Vagina (tissue), 2 donors: ENCODE results near the gene PHF23. TPM values are rescaled to one million over a fixed set of nuclear protein-coding genes. Genes with fewer than 3 reads are reported as not detected.
A peak's percentile ranks its signal among the peaks of the same experiment; 100 is the strongest.

Source experiments
- DNase-seq, 2 donors: peaks; one replicate each; pipeline ENCODE4 v3.0.0-alpha.2; 2017; ENCODE audit errors: extremely low spot score in 2 of 2
- H3K27ac ChIP-seq: fragments of 200-600 bp; sonication (generic); one replicate; pipeline ENCODE4 v1.5.1; 2019
- H3K27me3 ChIP-seq: fragments of 200-600 bp; sonication (generic); one replicate; pipeline ENCODE4 v1.5.1; 2019
- H3K36me3 ChIP-seq, 2 donors: fragments of 200-600 bp; sonication (generic); one replicate each; pipeline ENCODE4 v1.5.1; 2017 to 2019
- H3K4me1 ChIP-seq: fragments of 200-600 bp; sonication (generic); one replicate; pipeline ENCODE4 v1.5.1; 2019
- H3K4me3 ChIP-seq, 2 donors: fragments of 200-600 bp; sonication (generic); 1 replicate in 1 of 2; 2 replicates in 1 of 2; pipeline ENCODE4 v1.5.1; 2016 to 2019
- H3K9me3 ChIP-seq: fragments of 200-600 bp; sonication (generic); one replicate; pipeline ENCODE4 v1.5.1; 2019
- CTCF ChIP-seq, 3 experiments: fragments of 450-650 bp in 2 of 3; fragments of 200-600 bp in 1 of 3; sonication (generic) in 1 of 3; IDR thresholded peaks; one replicate each; pipeline ENCODE4 v1.5.1; 2017 to 2019; ENCODE audit warnings: antibody characterized with exemption in 3 of 3, mild to moderate bottlenecking in 2 of 3, moderate library complexity in 2 of 3
- POLR2A ChIP-seq, 2 donors: fragments of 450-650 bp; IDR thresholded peaks; one replicate each; pipeline ENCODE4 v1.6.1; 2017; ENCODE audit warnings: antibody characterized with exemption in 2 of 2, mild to moderate bottlenecking in 2 of 2, moderate library complexity in 2 of 2
- POLR2AphosphoS5 ChIP-seq, 2 donors: sonication (generic); formaldehyde crosslinking; IDR thresholded peaks; one replicate each; pipeline ENCODE4 v1.9.0; 2017; ENCODE audit warnings: antibody characterized with exemption in 2 of 2, mild to moderate bottlenecking in 2 of 2, low read depth in 1 of 2; ENCODE audit not compliant: insufficient read depth in 1 of 2
- intact Hi-C: fragments of 100-400 bp; cut with DNase I; formaldehyde crosslinking; loops from one replicate; pipeline ENCODE4 v1.15.1; 2023
- total RNA-seq: library from RNA; depleted of rRNA; stranded (reverse); fragments of >200 nt; gene quantifications from one replicate; pipeline ENCODE4 v1.2.3, GENCODE V29; 2016

PHF23 gene
- total RNA-seq, 1 donor from 2014 or later = 24.8 TPM

- Histone ChIP-seq H3K27ac (no peak overlapping the region), H3K27me3 (no peaks in the 10 kb centered on the region), H3K4me1 (peaks cover 24% of the 10 kb centered on the region), H3K4me3 (no peak overlapping the region), H3K36me3 (no peaks in the 10 kb centered on the region), H3K9me3 (no peaks in the 10 kb centered on the region)
- TF ChIP-seq POLR2A (IDR thresholded peaks at IDR 0.05) (no peak), POLR2AphosphoS5 (IDR thresholded peaks at IDR 0.05; ENCODE audit: insufficient read depth in 1 of 2, low read depth in 1 of 2) (no peak), CTCF (IDR thresholded peaks at IDR 0.05) (no peak)
- intact Hi-C loops = no loop called here
- DNase-seq = no peak
These were observed 40.2 kb upstream of the PHF23 start for GRCh38 chr17:7279448-7279847.

GRCh38 chr17:7266784-7267183 lies 27.5 kb upstream of the PHF23 start:
- Histone ChIP-seq H3K27ac (no peak overlapping the region), H3K9me3 (no peaks in the 10 kb centered on the region), H3K27me3 (peaks cover 11% of the 10 kb centered on the region), H3K36me3 (no peaks in the 10 kb centered on the region), H3K4me1 (peaks cover 21% of the 10 kb centered on the region), H3K4me3 (no peak overlapping the region)
- intact Hi-C loops = no loop called here
- no peak for DNase-seq
- TF ChIP-seq POLR2AphosphoS5 (IDR thresholded peaks at IDR 0.05; ENCODE audit: insufficient read depth in 1 of 2, low read depth in 1 of 2) (no peak), CTCF (IDR thresholded peaks at IDR 0.05) (no peak), POLR2A (IDR thresholded peaks at IDR 0.05) (no peak)

- Histone ChIP-seq H3K27ac (no peak overlapping the region), H3K9me3 (no peaks in the 10 kb centered on the region), H3K36me3 (no peaks in the 10 kb centered on the region), H3K27me3 (peaks cover 11% of the 10 kb centered on the region), H3K4me3 (no peak overlapping the region), H3K4me1 (peaks cover 36% of the 10 kb centered on the region)
- TF ChIP-seq POLR2AphosphoS5 (IDR thresholded peaks at IDR 0.05; ENCODE audit: insufficient read depth in 1 of 2, low read depth in 1 of 2) = no peak
- TF ChIP-seq CTCF (IDR thresholded peaks at IDR 0.05) = no peak
- no peak for TF ChIP-seq POLR2A (IDR thresholded peaks at IDR 0.05)
- intact Hi-C loops = loop anchor here (5.0 kb wide), 1 partner anchor 524 kb away; no protein-coding TSS in a partner anchor
- DNase-seq = no peak
These were observed 24.5 kb upstream of the PHF23 start for GRCh38 chr17:7263801-7264078.

GRCh38 chr17:7262935-7263800 lies 23.9 kb upstream of the PHF23 start:
- intact Hi-C loops = loop anchor here (5.0 kb wide), 1 partner anchor 524 kb away; no protein-coding TSS in a partner anchor
- DNase-seq = peak in 1 of 2 donors; percentile 83
- Histone ChIP-seq H3K27ac (peak overlapping the region; percentile 60), H3K4me3 (peak overlapping the region; percentile 44 to 58), H3K27me3 (peaks cover 11% of the 10 kb centered on the region), H3K36me3 (no peaks in the 10 kb centered on the region), H3K4me1 (peaks cover 36% of the 10 kb centered on the region), H3K9me3 (no peaks in the 10 kb centered on the region)
- no peak for TF ChIP-seq POLR2A (IDR thresholded peaks at IDR 0.05)
- no peak for TF ChIP-seq POLR2AphosphoS5 (IDR thresholded peaks at IDR 0.05; ENCODE audit: insufficient read depth in 1 of 2, low read depth in 1 of 2)
- no peak for TF ChIP-seq CTCF (IDR thresholded peaks at IDR 0.05)
